UCSD-AML1 (cell line): ENCODE results near the gene DNAAF1.
A peak's percentile ranks its signal among the peaks of the same experiment; 100 is the strongest.
"Not testable (repeated sequence)": the region's sequence is repeated elsewhere in the genome, so short reads cannot be mapped to it uniquely, and the experiment has no call there.

Source experiments
- DNase-seq: peaks from one replicate; lab custom pipeline; 2025; ENCODE audit not compliant: unreplicated experiment; lab: John Stamatoyannopoulos, UW

DNAAF1 gene

GRCh38 chr16:84182680-84183571 is 37.8 kb downstream of the DNAAF1 start:
- DNase-seq, result no peak

DNA sequence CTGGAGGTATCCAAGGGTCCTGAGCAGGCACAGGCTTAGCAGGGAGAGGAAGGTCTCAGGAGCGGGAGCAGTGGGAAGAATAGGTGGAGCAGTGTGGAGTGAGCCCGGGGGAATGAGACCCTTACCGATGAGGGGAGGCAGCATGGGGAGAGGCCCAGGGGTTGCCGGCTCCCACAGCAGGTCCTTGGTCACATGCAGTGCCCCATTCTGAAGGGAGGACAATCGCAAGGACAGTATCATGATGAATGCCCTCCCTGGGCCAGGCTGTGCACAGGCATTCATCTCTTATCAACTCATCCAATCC is 38.4 kb downstream of the DNAAF1 start:
- no peak for DNase-seq

DNA sequence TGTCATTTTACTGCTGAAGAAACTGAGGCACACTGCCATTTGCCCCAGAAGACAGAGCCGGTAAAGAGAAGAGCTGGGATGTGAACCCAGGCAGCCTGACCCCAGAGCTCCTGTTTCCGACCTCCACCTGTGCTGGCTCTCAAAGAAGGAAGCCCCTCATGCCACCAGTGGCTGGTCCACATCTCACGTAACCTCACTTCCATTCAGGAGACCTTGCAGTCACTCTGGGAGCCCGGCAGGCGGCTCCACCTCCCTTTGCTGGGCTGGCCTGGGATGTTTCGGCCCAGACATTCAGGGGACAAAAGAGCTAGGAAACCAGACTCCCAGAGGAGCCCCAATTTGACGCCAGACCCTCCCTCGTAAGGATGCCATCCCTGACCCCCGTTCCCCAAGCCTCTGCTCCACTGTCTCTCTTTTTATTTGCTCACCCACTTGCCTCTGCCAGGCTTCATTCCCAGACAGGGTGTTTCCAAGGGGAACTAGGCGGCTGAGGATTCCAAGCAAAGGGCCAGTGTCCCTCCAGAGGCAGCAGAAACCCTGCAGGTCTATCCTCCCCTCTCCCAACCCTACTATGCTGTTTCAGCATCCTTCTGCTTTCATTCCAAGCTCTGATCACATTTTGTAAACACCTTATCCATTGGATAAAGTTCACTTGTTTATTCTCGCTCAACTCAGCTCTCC is 38.9 kb downstream of the DNAAF1 start:
- DNase-seq, result no peak

GRCh38 chr16:84184775-84185174 is 39.7 kb downstream of the DNAAF1 start:
- DNase-seq, result no peak

GRCh38 chr16:84186685-84187437 is 41.8 kb downstream of the DNAAF1 start, which contains the start of gene TAF1C:
Gene TAF1C (minus strand): TSS chr16:84187057. CDS start chr16:84184988, 2,069 bp downstream.
- DNase-seq, result peak; percentile 96

DNA sequence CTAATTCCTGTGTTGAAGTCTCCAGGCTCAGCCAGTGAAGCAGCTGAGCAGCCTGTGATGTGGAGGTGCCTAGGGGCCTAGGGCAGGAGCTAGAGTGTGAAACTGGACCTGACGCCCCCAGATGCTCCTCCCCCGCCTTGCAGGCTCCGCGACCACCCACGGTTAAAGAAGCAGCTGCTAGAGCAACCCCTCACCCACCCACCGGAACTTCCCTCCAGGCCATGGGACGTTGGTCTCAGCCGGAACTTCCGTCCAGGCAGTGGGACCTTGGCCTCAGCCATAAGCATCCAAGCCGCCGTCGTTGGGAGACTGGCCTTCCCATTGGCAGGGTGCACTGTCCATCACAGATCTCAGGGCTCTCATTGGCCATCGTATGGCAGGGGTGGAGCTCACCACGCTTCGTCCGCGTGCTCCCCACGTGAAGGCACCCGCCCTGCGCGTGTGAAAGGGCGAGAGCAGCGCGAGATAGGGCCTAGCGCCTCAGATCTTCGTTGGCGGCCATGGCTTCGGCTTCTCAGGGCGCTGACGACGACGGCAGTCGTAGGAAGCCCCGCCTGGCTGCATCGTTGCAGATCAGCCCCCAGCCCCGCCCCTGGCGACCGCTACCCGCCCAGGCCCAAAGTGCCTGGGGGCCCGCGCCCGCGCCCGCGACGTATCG is 45.8 kb downstream of the DNAAF1 start, which contains the start of gene ADAD2:
Gene ADAD2 (plus strand): TSS at position 427 of the 658 bp plus-strand sequence. CDS start 74 bp downstream, at position 501.
- no peak for DNase-seq

DNA sequence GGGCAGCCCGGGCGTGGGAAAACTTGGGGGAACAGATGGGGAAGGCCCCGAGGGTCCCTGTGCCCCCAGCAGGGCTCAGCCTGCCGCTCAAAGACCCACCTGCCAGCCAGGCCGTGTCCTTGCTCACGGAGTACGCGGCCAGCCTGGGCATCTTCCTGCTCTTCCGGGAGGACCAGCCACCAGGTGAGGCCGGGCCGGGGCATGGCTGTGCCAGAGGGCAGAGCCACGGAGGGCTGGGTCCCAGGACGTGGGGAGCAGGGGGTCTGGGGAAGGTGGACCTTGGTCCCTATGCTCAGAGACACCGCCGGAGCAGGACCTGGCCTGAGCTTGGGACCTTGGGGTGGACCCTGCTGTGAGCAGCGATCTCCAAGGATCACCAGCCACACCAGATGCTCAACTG is 46.4 kb downstream of the DNAAF1 start:
- DNase-seq, result no peak

DNA sequence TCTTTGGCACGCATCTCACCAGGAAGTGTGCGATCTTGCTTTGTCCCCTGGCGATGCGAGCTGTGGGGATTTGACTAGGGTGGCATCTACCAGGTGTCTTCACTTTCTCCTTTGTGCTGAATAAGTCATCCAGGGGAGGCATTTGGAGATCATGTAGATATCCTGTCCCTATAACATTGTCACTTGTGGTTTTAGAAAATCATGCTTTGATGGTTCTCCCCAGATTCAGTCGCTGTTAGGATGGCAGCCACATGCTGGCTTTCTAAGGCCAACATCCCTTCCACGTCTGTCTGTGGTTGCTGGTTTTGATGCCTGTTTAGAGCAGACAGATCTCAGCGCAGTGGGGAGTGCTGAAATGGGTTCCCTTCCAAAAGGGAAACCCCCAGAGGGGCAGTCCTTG is 48.4 kb downstream of the DNAAF1 start:
- DNase-seq, result no peak

DNA sequence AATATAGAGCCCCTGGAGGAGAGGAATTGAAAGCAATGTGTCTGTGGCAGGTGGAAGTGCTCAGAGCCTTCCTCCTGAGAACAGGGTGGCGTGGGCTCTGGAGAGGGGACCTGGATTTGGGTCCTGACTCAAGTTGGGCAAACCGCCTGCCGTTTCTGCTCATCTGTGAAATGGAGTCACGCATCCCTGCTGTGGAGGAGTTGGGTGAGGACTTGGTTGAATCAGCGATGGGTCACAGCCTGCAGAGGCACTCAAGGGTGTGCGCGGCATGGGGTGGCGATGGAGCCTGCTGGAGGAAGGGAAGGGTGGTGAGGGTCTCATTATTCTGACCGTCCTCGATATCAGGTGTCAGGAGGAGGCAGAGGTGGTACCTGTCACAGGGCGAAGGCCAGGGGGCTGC is 48.9 kb downstream of the DNAAF1 start:
- no peak for DNase-seq

DNA sequence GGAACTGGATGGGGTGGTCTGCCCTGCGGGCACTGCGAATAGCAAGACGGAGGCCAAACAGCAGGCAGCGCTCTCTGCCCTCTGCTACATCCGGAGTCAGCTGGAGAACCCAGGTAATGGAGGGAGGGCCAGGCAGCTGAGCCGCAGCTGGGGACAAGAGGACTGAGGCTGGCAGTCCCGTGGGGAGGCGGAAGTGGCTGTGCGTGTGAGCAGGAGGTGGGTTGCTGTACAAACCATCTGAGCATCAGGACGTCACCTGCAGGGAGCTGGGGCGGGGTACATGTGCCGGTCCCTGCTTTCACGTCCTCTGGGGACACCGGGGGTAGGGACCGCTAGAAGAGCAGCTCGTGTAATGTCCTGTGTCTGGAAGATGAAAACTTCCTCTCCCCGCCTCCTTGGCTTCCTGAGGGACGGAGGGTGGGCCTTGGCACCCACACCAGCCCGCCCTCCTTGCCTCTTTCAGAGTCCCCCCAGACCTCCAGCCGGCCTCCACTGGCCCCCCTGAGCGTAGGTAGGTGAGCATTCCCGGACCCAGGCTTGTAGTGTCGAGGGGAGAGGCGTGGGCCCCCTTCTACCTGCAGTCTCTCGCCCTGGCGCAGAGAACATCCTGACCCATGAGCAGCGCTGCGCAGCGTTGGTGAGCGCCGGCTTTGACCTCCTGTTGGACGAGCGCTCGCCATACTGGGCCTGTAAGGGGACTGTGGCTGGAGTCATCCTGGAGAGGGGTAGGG is 49.5 kb downstream of the DNAAF1 start:
- no peak for DNase-seq

- DNase-seq, result no peak
Observed at GRCh38 chr16:84195201-84196093, 50.3 kb downstream of the DNAAF1 start.

GRCh38 chr16:84196101-84196500 is 51.0 kb downstream of the DNAAF1 start:
- DNase-seq, result no peak

GRCh38 chr16:84196727-84197394 is 51.8 kb downstream of the DNAAF1 start:
- DNase-seq, result no peak

DNA sequence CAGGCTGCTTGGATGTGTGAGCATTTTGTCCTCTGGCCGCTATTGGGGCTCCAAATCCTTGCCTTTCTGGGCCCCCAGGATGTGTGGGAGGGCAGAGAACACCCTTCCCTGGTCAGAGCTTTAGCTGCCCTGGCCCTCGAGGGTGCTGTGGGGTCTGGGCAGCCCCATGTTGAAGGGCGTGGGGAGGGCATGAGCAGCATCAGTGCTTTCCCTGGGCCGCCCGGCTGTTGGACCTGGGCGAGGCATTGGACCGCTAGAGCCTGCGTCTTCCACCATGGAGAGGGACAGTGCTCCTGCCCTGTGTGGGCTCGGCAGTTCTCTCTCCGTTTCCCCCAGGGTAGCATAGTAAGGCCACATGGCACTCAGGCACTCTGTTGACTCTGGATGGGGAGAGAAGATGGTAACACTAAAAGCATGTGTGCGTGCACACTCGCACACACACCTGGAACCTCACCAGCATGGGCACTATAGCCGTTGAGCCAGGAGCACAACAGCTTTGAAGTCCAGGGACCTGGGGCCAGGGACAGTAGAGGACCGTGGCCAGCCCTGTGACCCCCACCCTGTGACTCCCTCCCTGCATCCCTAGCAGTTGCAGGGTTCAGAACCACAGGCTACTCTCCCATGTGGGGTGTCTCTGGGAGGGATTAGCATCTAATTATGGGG is 52.5 kb downstream of the DNAAF1 start:
- no peak for DNase-seq

- no peak for DNase-seq
Observed at GRCh38 chr16:84198401-84198800, 53.3 kb downstream of the DNAAF1 start.

GRCh38 chr16:84199097-84199496 is 54.0 kb downstream of the DNAAF1 start:
- no peak for DNase-seq

GRCh38 chr16:84199861-84200260 is 54.8 kb downstream of the DNAAF1 start:
- no peak for DNase-seq

- DNase-seq, result not testable (repeated sequence)
Observed at GRCh38 chr16:84204551-84204950, 59.4 kb downstream of the DNAAF1 start.
